ENCODE measurements around the gene ARHGEF38.

- TF ChIP-seq CTCF (IDR thresholded peaks at IDR 0.05), result no peak
- no peak for TF ChIP-seq POLR2A (IDR thresholded peaks at IDR 0.05)
- TF ChIP-seq POLR2AphosphoS5 (IDR thresholded peaks at IDR 0.05), result no peak
These were observed 118.3 kb downstream of the ARHGEF38 start for GRCh38 chr4:105670684-105671083.
